ENCODE results near the gene CLCA2.

DNA sequence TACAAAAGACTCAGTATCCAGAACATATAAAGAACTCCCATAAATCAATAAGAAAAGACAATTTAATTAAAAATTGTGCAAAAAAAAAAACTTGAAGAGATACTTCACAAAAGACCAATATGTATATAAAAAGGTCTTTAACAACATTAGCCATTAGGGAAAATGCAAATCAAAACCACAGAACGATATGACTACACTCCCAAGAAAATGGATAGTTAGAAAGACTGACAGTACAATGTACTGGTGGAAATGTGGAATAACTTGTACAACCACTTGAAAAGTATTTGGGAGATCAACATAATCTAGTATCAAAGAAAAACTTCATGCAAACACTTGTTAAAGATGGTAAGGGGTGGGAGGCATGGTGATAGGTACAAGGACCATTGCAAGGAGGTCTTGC, 40.8 kb downstream of the CLCA2 start:
- TF ChIP-seq, protein P1, sequence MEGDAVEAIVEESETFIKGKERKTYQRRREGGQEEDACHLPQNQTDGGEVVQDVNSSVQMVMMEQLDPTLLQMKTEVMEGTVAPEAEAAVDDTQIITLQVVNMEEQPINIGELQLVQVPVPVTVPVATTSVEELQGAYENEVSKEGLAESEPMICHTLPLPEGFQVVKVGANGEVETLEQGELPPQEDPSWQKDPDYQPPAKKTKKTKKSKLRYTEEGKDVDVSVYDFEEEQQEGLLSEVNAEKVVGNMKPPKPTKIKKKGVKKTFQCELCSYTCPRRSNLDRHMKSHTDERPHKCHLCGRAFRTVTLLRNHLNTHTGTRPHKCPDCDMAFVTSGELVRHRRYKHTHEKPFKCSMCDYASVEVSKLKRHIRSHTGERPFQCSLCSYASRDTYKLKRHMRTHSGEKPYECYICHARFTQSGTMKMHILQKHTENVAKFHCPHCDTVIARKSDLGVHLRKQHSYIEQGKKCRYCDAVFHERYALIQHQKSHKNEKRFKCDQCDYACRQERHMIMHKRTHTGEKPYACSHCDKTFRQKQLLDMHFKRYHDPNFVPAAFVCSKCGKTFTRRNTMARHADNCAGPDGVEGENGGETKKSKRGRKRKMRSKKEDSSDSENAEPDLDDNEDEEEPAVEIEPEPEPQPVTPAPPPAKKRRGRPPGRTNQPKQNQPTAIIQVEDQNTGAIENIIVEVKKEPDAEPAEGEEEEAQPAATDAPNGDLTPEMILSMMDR (conservative IDR thresholded peaks at IDR 0.05; ENCODE audit: low read depth in 2 of 2): no peak
- TF ChIP-seq EZH2 (IDR thresholded peaks at IDR 0.05; ENCODE audit: low read depth, unreplicated experiment): no peak
- no peak for TF ChIP-seq CREB1 (CRISPR knock-in tag; IDR thresholded peaks at IDR 0.05; ENCODE audit: low read depth)
- TF ChIP-seq POLR2AphosphoS5 (IDR thresholded peaks at IDR 0.05; ENCODE audit: low read depth): no peak
- TF ChIP-seq, protein P2, sequence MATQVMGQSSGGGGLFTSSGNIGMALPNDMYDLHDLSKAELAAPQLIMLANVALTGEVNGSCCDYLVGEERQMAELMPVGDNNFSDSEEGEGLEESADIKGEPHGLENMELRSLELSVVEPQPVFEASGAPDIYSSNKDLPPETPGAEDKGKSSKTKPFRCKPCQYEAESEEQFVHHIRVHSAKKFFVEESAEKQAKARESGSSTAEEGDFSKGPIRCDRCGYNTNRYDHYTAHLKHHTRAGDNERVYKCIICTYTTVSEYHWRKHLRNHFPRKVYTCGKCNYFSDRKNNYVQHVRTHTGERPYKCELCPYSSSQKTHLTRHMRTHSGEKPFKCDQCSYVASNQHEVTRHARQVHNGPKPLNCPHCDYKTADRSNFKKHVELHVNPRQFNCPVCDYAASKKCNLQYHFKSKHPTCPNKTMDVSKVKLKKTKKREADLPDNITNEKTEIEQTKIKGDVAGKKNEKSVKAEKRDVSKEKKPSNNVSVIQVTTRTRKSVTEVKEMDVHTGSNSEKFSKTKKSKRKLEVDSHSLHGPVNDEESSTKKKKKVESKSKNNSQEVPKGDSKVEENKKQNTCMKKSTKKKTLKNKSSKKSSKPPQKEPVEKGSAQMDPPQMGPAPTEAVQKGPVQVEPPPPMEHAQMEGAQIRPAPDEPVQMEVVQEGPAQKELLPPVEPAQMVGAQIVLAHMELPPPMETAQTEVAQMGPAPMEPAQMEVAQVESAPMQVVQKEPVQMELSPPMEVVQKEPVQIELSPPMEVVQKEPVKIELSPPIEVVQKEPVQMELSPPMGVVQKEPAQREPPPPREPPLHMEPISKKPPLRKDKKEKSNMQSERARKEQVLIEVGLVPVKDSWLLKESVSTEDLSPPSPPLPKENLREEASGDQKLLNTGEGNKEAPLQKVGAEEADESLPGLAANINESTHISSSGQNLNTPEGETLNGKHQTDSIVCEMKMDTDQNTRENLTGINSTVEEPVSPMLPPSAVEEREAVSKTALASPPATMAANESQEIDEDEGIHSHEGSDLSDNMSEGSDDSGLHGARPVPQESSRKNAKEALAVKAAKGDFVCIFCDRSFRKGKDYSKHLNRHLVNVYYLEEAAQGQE (IDR thresholded peaks at IDR 0.05; ENCODE audit: unreplicated experiment): no peak
- no peak for TF ChIP-seq EZH2phosphoT487 (IDR thresholded peaks at IDR 0.05; ENCODE audit: unreplicated experiment)
- no peak for TF ChIP-seq JUNB (IDR thresholded peaks at IDR 0.05; ENCODE audit: unreplicated experiment)
- no peak for TF ChIP-seq ETS1 (IDR thresholded peaks at IDR 0.05)
- TF ChIP-seq NANOG (IDR thresholded peaks at IDR 0.05; ENCODE audit: borderline replicate concordance): no peak

Data from GM23338 (cell line).